Astrocyte (in vitro differentiated cells and primary cell): Measurements from ENCODE around the gene ABCA5. TPM values are rescaled to one million over a fixed set of nuclear protein-coding genes. Genes with fewer than 3 reads are reported as not detected.

Source experiments
- DNase-seq: peaks from one replicate; pipeline ENCODE4 v3.0.0-alpha.2; 2010; ENCODE audit warnings: low read depth
- FAIRE-seq: peaks from 2 replicates; lab custom pipeline; 2011; peaks lifted over from hg19 to GRCh38; lab: Jason Lieb, UNC
- H2AFZ ChIP-seq: 2 replicates; pipeline ENCODE4 v1.6.0; 2012; ENCODE audit warnings: low read depth, low read length, inconsistent platforms
- H3K27ac ChIP-seq: 2 replicates; pipeline ENCODE4 v1.5.1; 2011; ENCODE audit warnings: low read depth, low read length, inconsistent platforms
- H3K27me3 ChIP-seq: 2 replicates; pipeline ENCODE4 v1.6.0; 2011; ENCODE audit warnings: low read length, inconsistent platforms; ENCODE audit not compliant: insufficient read depth
- H3K36me3 ChIP-seq: 2 replicates; pipeline ENCODE4 v1.5.1; 2011; ENCODE audit warnings: low read length, inconsistent platforms; ENCODE audit not compliant: insufficient read depth
- H3K4me1 ChIP-seq: 2 replicates; pipeline ENCODE4 v1.5.1; 2011; ENCODE audit warnings: low read length, inconsistent platforms; ENCODE audit not compliant: insufficient read depth
- H3K4me2 ChIP-seq: 2 replicates; pipeline ENCODE4 v1.6.0; 2012; ENCODE audit warnings: low read length, inconsistent platforms
- H3K4me3 ChIP-seq: 2 replicates; pipeline ENCODE4 v1.5.1; 2011; ENCODE audit warnings: low read depth, mild to moderate bottlenecking, low read length, inconsistent platforms; ENCODE audit not compliant: insufficient read depth
- H3K79me2 ChIP-seq: 2 replicates; pipeline ENCODE4 v1.6.0; 2012; ENCODE audit warnings: mild to moderate bottlenecking, low read length, inconsistent platforms; ENCODE audit not compliant: insufficient read depth
- H3K9ac ChIP-seq: 2 replicates; pipeline ENCODE4 v1.6.0; 2012; ENCODE audit warnings: mild to moderate bottlenecking, low read length, inconsistent platforms
- H3K9me3 ChIP-seq: 2 replicates; pipeline ENCODE4 v1.5.1; 2012; ENCODE audit warnings: low read depth, mild to moderate bottlenecking, low read length, inconsistent platforms; ENCODE audit not compliant: insufficient read depth
- H4K20me1 ChIP-seq: 2 replicates; pipeline ENCODE4 v1.6.0; 2012; ENCODE audit warnings: low read length, inconsistent platforms; ENCODE audit not compliant: insufficient read depth
- H3K27ac Mint-ChIP-seq: one replicate; pipeline ENCODE4 v1.8.0; 2021; ENCODE audit warnings: mild to moderate bottlenecking, mixed read lengths; ENCODE audit not compliant: unreplicated experiment
- H3K27me3 Mint-ChIP-seq: one replicate; pipeline ENCODE4 v1.8.0; 2021; ENCODE audit warnings: low read depth, mixed read lengths; ENCODE audit not compliant: unreplicated experiment
- H3K36me3 Mint-ChIP-seq: one replicate; pipeline ENCODE4 v1.8.0; 2021; ENCODE audit warnings: low read depth, mixed read lengths; ENCODE audit not compliant: unreplicated experiment
- H3K4me1 Mint-ChIP-seq: one replicate; pipeline ENCODE4 v1.8.0; 2021; ENCODE audit warnings: low read depth, mixed read lengths; ENCODE audit not compliant: unreplicated experiment
- H3K4me3 Mint-ChIP-seq: one replicate; pipeline ENCODE4 v1.8.0; 2021; ENCODE audit warnings: mild to moderate bottlenecking, moderate library complexity, mixed read lengths; ENCODE audit not compliant: unreplicated experiment
- H3K9me3 Mint-ChIP-seq: one replicate; pipeline ENCODE4 v1.8.0; 2021; ENCODE audit warnings: mild to moderate bottlenecking, mixed read lengths; ENCODE audit not compliant: unreplicated experiment
- EZH2 ChIP-seq: IDR thresholded peaks from 2 replicates; pipeline ENCODE4 v1.6.1; 2012; ENCODE audit warnings: mild to moderate bottlenecking, low read length, inconsistent platforms; ENCODE audit not compliant: insufficient read depth
- total RNA-seq: library from RNA; stranded (reverse); gene quantifications from 2 replicates; pipeline ENCODE4 v1.2.1, GENCODE V29; 2021
- TF ChIP-seq, protein P1 (sequence below): IDR thresholded peaks from 2 replicates; pipeline ENCODE4 v1.5.1; 2011; ENCODE audit warnings: low read depth, mild to moderate bottlenecking, inconsistent platforms, low read length, moderate library complexity; ENCODE audit not compliant: insufficient read depth

Gene ABCA5
- total RNA-seq, 1 donor from 2014 or later: 2.6 TPM

- FAIRE-seq: no peak
- Mint-ChIP-seq H3K27ac (no peak overlapping the region), H3K9me3 (no peaks in the 10 kb centered on the region)
Observed at GRCh38 chr17:69373069-69373468, 46.1 kb upstream of the ABCA5 start.

GRCh38 chr17:69367298-69367697, 40.4 kb upstream of the ABCA5 start:
- no peak overlapping the region for H3K27ac Mint-ChIP-seq
- H3K27me3 Mint-ChIP-seq: no peaks in the 10 kb centered on the region
- no peak for DNase-seq

More at GRCh38 chr17:69373069-69373468, 46.1 kb upstream of the ABCA5 start:
- Histone ChIP-seq H3K27me3 (no peaks in the 10 kb centered on the region), H4K20me1 (no peaks in the 10 kb centered on the region), H3K4me1 (no peaks in the 10 kb centered on the region), H3K9ac (no peak overlapping the region), H3K79me2 (no peaks in the 10 kb centered on the region), H3K4me2 (no peak overlapping the region), H3K27ac (no peak overlapping the region), H3K4me3 (no peak overlapping the region), H3K36me3 (no peaks in the 10 kb centered on the region), H2AFZ (no peak overlapping the region), H3K9me3 (no peaks in the 10 kb centered on the region)
- Mint-ChIP-seq H3K27me3 (no peaks in the 10 kb centered on the region), H3K4me1 (no peaks in the 10 kb centered on the region), H3K36me3 (no peaks in the 10 kb centered on the region), H3K4me3 (no peak overlapping the region)
- no peak for TF ChIP-seq EZH2
- TF ChIP-seq, protein P1, sequence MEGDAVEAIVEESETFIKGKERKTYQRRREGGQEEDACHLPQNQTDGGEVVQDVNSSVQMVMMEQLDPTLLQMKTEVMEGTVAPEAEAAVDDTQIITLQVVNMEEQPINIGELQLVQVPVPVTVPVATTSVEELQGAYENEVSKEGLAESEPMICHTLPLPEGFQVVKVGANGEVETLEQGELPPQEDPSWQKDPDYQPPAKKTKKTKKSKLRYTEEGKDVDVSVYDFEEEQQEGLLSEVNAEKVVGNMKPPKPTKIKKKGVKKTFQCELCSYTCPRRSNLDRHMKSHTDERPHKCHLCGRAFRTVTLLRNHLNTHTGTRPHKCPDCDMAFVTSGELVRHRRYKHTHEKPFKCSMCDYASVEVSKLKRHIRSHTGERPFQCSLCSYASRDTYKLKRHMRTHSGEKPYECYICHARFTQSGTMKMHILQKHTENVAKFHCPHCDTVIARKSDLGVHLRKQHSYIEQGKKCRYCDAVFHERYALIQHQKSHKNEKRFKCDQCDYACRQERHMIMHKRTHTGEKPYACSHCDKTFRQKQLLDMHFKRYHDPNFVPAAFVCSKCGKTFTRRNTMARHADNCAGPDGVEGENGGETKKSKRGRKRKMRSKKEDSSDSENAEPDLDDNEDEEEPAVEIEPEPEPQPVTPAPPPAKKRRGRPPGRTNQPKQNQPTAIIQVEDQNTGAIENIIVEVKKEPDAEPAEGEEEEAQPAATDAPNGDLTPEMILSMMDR: no peak
- no peak for DNase-seq

More at GRCh38 chr17:69367298-69367697, 40.4 kb upstream of the ABCA5 start:
- TF ChIP-seq, protein P1: no peak
- TF ChIP-seq EZH2: no peak
- no peaks in the 10 kb centered on the region for H3K9me3 Mint-ChIP-seq
- Histone ChIP-seq H3K9ac (no peak overlapping the region), H2AFZ (no peak overlapping the region), H3K4me2 (no peak overlapping the region), H3K36me3 (no peaks in the 10 kb centered on the region), H3K27me3 (no peaks in the 10 kb centered on the region), H3K9me3 (no peaks in the 10 kb centered on the region), H3K27ac (no peak overlapping the region), H3K79me2 (no peaks in the 10 kb centered on the region), H3K4me1 (no peaks in the 10 kb centered on the region), H4K20me1 (no peaks in the 10 kb centered on the region), H3K4me3 (no peak overlapping the region)
- no peaks in the 10 kb centered on the region for H3K36me3 Mint-ChIP-seq
- H3K4me1 Mint-ChIP-seq: no peaks in the 10 kb centered on the region
- FAIRE-seq: no peak
- no peak overlapping the region for H3K4me3 Mint-ChIP-seq
